Measurements from ENCODE around the gene CPNE1.

Gene CPNE1

DNA sequence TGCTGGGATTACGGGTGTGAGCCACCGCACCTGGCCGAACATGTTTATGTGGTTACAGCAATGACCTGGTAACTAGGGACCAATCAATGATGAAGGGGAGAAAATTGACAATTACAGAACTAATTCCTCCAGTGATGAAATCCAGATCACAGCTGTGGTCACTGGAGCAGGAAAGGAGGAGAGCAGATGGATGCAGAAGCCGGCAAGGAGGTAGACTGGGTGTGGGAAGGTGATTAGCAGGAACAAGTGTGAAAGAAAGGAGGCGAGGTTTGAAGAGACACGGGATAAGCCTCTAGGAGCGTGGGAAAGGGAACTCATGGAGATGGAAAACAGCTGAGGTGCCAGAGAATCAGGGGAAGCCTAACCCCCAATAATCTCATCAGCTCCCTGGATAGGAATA, 66.2 kb downstream of the CPNE1 start:
- DNase-seq = no peak

DNA sequence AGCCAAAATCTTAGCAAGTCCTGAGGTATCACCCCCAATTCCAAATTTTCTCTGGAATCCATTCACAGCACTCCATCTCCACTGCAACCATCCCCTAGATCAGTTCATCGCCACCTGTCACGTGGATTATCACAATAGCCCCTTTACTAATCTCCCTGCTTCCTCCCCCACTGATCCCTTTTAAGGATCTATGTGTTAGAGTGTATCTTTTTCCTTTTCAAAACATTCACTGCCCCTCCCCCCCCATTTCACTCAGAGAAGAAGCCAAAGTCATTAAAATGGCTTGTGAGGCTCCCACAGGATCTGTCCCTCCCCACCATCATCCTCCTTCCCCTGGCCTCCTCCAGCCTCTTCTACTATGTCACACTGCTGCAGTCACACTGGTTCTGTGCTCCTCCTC, 67.5 kb downstream of the CPNE1 start:
- DNase-seq = no peak

DNA sequence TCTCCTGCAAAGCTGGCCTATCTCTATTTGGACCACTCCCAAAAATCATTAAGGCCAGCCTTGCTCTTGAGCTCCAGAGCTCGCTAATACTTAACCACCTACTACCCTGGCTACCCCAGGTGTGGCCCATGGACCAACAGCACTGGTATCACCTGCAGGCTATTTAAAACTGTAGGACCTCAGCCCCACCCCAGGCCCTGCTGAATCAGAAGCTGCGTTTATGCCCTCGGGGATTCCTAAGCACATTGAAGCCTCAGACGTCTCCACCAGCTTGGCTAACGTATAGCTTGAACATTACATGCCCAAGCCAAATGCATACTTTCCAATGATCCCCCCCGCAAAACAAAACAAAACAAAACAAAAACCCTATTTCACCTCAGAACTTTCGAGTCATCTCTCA, 68.8 kb downstream of the CPNE1 start:
- no peak for DNase-seq

DNA sequence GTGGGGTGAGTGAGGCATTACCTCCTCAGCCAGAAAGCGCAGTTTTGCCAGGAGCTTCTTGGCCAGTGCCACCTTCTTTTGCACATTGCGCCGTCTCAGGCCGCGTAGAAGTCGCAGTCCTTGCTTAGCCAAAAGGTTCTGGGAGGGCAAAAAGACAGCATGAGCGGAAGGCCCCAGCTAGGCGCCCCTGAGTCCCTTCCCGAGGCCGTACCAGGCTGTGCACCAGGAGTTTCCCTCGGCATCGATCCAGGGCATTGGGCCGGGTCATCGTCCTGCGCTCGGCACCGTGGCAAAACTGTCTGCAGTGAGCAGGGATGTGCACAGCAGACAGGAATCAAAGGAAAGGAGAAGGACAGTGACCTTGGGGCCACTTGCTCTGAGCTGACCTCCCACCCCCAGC, 69.2 kb downstream of the CPNE1 start:
- DNase-seq = no peak

DNA sequence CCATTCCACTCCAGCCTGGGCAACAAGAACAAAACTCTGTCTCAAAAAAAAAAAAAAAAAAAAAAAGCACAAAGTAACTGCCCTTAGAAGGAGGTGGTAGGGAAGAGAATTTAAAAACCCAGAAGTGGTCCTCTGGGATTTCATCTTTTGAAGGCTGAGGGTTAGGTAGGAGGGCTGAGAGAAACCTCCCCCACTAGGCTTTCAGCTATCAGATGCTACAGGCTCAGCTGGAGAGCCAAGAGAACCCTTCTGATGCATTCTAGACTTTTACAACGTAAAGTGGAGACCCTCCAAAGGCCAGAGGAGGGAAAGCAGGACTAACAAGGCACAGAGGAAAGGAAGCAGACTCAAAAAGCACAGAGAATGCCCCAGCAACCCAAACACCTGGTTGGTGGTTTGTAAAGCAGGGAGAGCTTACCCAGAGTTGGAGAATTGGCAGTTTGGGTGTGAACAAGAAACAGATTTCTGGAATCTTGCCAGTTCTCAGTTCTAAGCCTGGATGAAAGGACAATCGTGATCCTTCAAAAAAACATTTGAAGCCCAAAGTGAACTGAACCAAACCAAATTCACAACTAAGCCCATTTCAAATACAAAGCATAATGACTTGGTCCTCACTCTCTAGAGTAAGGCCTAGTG, 72.2 kb downstream of the CPNE1 start:
- DNase-seq = no peak

DNA sequence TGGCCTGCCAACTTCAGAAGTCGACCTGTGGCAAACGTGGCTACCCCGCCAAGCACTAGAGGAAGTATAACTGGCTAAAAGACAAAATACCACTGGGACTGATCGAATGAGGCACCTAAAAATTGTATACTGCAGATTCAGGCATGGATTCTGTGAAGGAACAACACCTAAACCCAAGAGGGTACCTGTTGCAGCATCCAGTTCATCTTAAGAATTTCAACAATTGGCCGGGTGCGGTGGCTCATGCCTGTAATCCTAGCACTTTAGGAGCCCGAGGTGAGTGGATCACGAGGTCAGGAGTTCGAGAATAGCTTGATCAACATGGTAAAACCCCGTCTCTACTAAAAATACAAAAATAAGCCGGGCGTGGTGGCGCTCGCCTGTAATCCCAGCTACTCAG, 76.3 kb downstream of the CPNE1 start:
- no peak for DNase-seq

DNA sequence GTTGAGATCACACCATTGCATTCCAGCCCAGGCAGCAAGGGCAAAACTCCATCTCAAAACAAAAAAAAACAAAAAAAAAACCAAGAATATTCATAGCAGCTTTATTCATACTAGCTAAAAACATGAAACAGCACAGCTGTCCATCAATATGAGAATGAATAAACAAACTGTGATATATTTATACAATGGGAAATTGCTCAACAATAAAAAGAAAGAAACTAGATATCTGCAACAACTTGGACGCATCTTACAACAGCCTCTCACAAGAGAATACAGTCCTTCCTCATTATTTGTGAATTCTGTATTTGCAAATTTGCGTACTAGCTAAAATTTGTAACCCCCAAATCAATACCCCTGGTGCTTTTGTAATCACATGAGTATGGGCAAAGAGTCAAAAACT, 77.3 kb downstream of the CPNE1 start:
- DNase-seq = no peak

DNA sequence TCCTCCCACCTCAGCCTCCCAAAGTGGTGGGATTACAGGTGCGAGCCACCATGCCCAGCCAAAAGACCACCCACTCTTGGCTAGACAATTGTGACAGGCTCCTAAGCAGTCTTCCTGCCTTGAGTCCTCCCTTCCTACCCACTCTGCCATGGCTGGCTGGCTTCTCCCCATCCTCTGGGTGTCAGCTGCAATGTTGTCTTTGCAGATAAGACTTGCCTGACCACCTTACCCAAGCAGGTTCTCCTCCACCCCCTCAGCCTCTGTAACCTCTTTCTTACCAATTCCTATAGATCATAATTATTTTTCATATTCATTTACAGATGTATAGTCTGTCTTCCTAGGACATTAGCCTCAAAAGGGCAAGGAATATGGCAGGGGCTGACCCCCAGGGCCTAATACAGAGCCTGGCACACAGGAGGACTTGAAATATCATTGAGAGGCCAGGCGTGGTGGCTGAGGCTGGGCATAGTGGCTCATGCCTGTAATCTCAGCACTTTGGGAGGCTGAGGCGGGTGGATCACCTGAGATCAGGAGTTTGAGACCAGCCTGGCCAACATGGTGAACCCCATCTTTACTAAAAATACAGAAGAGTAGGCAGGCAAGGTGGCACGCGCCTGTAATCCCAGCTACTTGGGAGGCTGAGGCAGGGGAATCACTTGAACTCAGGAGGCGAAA, 77.8 kb downstream of the CPNE1 start:
- no peak for DNase-seq

DNA sequence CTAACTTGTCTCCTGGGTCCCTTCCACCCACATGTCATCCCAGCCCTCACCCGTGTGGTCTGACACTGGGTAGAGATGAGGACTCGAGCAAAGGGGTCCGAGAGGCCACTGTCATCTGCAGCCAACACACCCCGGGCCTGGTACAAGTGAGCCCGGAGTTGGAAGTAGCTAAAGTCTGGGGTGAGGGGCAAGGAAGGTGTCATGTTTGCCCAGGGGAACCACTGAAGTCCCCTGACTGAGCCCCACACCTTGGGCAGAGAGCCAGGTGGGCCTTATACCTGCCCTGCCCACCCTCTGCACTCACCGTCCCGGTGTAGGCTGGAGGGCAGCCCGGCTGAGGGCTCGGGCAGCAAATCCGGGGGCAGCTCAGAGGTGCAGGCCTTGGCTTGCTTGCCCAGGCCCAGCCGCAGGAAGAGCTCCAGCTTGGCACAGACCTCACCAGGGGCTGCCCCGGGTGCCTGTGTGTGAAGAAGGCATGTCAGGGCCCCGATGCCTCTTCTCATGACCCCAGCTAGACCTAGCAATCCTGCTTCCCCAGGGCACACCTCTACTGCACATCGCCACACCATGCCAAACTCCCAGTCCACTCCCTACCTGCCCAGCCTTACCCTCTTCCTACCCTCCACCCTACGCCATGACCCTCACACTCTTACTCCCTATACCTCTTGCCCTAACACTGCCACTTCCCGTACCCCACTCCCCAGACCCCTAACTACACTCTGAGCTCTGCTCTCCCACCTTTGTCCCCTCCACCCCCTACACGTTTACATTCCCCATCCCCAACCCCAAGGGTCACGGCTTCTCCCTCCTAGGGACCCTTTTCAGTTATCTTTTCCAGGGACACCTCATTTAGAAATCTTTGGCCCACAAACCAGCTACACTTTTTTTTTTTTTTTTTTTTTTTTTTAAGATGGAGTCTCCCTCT, 80.8 kb downstream of the CPNE1 start:
- no peak for DNase-seq

DNA sequence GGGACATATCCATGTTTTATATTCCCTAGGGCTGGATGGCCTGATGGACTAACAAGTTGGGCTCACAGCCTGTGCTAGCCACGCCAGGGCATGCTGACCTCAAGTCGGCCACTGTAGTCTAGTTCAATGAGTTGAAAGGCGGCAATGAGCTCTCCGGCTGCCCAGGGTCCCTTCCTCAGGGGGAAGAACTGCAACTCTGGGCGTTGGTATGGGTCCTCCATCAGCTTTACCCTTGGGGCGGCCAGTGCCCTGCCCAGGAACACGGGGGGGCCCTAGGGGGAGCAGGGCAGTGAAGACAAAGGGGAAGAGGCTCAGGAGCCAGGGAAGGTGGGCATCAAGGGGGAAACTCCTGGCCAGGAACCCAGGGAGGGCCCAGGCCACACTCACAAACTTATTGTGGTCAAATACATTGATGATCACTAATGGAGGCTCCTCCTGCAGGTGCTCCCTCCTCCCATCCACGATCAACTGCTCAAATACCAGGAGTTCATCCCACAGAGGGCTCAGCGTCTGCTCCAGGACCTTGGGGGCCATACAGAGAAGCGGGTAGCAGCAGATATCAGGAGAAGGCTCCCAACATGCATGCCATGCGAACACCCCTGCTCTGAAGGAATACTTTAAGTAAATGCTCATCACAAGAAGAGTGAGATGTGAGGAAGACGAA, 81.8 kb downstream of the CPNE1 start:
- DNase-seq = no peak

DNA sequence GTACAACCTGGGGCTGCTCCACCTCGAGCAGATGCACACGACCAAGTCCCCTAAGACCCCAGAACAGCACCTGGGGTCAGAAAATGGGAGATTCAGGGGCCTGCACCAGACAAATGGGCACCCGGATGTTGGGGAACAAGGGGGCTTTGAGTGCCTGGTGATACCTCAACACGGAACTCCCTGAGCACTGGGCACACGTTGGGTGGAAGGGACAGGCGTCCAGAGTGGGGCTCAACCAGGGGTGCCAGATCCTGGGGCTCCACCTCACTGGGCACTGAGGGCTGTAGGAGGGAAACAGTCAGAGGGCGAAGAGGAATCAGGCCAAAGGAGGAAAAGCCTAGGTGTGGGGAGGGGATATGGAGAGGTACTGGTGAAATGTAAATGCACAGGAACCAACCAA, 82.6 kb downstream of the CPNE1 start:
- no peak for DNase-seq

DNA sequence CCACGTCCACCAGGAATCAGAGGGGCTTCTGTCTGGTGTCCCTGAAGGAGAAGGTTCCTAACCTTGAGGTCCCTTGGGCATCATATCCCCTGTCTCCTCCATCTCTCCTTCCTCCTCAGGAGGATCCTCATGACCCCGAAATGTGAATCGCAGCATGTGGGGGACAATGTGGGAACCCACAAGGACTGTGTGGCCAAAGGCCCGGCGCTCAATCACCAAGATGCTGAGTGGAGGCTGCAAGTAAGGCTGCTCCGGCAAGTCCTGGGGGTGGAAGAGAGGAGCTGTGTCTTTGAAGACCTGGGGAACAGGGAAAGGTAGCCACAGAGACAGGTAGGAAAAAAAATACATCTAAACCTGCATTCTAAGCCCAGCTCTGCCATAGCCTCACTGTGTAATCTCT, 85.5 kb downstream of the CPNE1 start:
- no peak for DNase-seq

DNA sequence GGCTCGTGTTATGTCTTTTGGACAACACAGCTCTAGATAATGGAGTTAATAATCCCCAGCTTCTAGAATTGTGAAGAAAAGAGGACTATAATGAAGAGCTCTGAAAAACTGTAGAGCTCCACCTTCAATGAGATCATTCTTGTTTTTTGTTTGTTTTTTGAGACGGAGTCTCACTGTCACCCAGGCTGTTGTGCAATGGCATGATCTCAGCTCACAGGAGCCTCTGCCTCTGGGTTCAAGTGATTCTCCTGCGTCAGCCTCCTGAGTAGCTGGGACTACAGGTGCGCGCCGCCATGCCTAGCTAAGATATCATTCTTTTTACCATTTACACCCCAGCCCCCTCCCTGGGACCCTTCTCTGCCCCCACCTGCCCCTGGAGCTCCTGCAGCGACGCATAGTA, 86.2 kb downstream of the CPNE1 start:
- DNase-seq = no peak

DNA sequence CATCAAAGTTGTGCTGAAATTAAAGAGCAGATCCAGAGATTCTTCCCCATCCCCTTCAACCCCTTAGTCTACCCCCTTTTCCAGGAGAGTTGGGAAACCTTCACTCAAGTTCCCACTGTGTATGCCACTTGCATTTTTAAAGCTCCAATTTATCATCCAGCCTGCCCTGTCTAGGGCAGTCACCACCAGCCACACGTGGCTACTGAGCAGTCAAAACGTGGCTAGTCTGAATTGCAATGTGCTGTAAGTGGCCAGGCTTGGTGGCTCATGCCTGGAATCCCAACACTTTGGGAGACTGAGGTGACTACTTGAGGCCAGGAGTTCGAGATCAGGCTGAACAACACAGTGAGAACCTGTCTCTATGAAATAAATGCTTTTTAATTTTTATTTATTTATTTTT, 87.9 kb downstream of the CPNE1 start:
- DNase-seq = no peak
